Glomerular visceral epithelial cell (primary cell): Measurements from ENCODE around the gene FBXO22.
A peak's percentile ranks its signal among the peaks of the same experiment; 100 is the strongest.
"Not testable (repeated sequence)": the region's sequence is repeated elsewhere in the genome, so short reads cannot be mapped to it uniquely, and the experiment has no call there.

Experiments used
- DNase-seq: peaks from one replicate; pipeline ENCODE4 v3.0.0-alpha.2; 2016; ENCODE audit errors: extremely low spot score

The FBXO22 gene

GRCh38 chr15:75903331-75904239 lies at the start of gene FBXO22:
Gene FBXO22, plus strand, starts transcription at chr15:75903878. Its CDS starts 86 bp downstream, at chr15:75903964.
- peak; percentile 90 for DNase-seq

DNA sequence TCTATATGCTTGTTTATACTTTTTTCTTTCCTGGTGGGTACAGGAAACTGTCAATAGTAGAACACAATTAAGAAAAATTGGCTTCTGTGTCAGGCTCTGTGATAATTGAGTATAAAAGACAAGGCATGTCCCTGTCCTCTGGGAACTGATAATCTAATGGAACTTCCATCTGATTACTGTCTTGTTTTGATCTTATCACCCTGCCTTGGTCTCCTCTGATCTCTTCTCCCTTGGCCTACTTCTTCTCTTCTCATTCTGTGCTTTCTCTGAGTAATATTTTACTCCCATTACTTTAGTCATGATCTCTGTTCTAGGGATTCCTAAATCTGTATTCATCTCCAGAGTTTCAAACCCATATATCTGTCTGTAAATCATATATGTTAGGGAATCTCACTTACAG lies 45.8 kb upstream of the FBXO22 start:
- DNase-seq = no peak

DNA sequence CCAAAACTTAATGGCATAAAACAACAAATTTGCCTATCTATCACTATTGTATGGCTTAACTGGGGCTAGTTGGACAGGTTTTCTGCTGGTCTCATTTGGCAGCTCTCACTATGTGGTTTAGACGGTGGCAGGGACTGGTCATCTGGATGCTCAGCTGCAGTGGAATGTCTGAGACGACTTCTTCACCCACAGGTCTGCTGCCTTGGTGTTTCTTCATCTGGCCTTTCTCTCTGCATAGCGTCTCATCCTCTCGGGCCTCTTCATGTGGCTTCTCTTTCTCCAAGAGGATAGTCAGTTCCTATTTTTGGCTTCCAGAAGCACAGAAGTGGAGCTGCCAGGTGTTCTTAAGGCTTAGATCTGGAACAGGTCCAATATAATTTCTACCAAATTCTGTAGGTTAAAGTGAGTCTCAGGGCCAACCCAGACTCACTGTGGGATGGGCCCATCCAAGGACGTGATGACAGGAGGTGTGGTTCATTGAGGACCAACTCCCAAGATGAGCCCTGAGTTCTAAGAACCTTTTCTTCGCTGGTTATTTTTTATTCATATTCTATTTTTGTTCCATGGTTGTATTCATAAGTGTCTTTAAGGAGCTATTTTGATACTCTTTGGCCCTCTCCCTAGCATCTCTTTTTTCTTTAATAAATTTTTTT lies 41.8 kb upstream of the FBXO22 start:
- DNase-seq = no peak

- DNase-seq = no peak
These were observed 40.9 kb upstream of the FBXO22 start for GRCh38 chr15:75862796-75863195.

DNA sequence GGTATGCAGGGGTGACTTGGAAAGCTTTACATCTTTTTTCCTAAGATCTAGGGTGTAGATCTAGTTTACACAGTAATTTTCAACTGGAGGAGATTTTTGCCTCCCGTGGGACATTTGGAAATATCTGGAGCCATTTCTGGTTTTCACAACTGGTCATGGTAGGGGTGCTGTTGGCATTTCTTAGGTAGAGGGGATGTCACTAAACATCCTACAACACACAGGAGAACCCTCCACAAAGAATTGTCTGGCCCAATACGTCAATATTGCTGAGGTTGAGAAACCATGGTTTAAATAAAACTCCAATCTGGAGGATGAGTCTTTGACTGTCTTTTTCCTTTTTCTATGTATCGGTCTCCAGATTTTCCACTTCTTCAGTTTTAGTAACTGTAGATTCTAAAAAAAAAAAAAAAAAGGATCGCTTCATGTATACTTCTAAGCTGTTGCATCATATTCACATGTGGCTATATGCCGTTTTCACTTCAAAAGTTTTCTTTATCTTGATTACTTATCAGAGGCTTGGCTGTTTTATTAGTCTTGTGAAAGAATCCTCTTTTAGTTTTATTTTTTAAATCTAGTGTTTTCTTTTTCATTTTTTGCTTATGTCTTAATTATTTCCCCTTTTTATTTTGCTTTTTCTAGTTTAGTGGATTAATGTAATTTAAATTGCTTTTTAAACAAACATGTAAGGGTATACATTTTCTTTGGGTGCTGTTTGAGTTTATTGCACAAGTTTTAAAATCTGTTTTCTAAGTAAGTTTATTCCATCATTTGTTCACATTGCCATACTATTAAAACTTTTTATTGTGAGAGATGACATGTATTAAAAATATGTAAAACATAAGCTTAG lies 39.2 kb upstream of the FBXO22 start:
- DNase-seq = no peak

DNA sequence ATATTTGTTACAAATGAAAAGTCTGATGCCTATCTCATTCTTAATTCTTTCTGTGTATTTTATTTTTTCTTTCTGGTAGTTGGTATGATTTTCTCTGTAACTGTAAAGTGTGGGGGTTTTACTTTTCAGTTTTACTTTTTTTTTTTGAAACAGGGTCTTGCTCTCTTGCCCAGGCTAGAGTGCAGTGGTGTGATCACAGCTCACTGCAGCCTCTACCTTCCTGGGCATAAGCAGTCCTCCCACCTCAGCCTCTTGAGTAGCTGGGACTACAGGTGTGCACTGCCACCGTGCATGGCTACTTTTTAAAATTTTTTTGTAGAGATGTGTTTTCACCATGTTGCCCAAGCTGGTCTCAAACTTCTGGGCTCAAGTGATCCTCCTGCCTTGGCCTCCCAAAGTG lies 37.6 kb upstream of the FBXO22 start:
- DNase-seq = not testable (repeated sequence)

DNA sequence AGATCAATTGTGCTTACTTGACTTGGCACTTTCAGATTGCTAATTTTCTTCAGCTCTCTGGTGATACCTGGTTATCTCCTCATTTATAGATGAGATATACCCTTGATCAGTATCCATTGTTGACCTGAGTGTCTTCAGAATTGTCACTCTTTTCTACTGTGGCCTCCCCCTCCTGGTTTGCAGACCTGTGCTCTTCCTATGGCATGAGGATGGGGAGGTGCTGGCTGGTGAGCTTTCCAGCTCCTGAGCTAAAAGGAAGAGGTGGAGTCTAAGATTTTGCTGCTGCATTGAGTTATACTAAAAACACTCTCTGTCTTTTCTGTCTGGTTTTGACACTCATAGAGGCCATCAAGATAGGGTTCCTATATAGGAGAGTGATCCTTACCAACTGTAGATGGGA lies 36.8 kb upstream of the FBXO22 start:
- no peak for DNase-seq

- no peak for DNase-seq
These were observed 36.2 kb upstream of the FBXO22 start for GRCh38 chr15:75867449-75867848.

- DNase-seq = no peak
These were observed 35.7 kb upstream of the FBXO22 start for GRCh38 chr15:75868019-75868418.

DNA sequence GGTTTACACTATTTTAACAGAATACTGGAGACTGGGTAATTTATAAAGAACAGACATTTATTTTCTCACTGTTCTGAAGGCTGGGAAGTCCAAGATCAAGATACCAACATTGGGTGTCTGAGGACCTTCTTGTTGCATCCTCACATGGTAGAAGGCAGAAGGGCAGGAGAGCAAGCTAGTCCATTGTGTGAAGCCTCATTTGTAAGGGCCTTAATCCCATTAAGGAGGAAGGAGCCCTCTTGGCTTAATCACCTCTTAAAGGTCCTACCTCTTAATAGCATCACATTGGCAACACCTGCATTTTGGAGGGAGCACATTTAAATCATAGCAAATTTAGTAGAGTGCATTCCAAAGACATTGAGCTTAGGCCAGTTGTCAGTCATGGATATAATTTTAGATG lies 34.2 kb upstream of the FBXO22 start:
- DNase-seq = no peak

DNA sequence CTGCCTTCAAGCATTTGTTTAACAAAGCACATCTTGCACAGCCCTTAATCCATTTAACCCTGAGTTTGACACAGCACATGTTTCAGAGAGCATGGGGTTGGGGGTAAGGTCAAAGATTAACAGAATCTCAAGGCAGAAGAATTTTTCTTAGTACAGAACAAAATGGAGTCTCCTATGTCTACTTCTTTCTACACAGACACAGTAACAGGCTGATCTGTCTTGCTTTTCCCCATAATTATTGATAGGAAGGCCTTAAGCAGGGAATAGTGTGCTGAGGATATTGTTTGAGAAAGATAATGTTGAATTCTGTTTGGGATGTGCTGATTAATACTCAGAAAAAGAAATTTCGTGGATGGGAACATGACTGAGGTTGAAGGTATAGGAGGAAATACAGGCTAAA lies 32.1 kb upstream of the FBXO22 start:
- DNase-seq = not testable (repeated sequence)

- no peak for DNase-seq
These were observed 31.2 kb upstream of the FBXO22 start for GRCh38 chr15:75872403-75872990.

DNA sequence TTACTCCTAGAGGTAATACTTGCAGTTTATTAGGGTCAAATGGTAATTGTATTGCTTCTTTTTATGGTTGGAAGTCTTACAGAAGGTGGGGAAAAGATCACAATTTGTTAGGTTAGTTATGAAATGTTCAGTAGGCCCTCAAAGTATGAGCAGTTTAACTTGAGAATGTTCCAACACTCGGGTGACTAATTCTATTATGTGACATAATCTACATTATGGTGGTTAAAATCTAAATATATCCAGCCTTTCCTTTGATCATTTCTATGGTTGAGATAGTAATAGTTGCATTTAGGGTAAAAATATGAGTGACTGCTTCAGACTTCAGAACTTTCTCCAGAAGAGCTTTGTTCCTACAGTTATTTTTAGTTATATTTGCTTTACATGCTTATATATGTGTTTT lies 19.6 kb upstream of the FBXO22 start:
- DNase-seq = peak; percentile 2

DNA sequence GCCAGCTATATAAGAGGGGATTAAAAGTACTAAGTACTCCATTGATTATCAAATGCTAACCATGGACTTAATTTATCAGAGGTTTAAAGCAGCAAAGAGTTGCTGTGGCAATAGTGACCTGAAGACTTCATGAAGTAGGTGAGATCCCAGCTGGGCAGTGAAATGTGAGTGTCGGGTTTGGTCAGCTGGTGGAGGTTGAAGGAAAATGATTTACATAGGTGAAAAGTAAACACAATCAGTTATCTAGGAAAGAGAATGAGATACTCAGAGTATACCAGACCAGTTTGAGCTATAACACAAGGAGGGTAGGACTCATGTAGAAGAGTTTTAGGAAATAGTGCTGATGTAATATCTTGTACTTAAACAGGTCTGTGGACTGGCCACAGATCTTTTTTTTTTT lies 16.5 kb upstream of the FBXO22 start:
- DNase-seq = no peak

- DNase-seq = peak; percentile 64
These were observed 11.8 kb upstream of the FBXO22 start for GRCh38 chr15:75891895-75892294.

GRCh38 chr15:75895731-75896130 lies 7.9 kb upstream of the FBXO22 start:
- no peak for DNase-seq

DNA sequence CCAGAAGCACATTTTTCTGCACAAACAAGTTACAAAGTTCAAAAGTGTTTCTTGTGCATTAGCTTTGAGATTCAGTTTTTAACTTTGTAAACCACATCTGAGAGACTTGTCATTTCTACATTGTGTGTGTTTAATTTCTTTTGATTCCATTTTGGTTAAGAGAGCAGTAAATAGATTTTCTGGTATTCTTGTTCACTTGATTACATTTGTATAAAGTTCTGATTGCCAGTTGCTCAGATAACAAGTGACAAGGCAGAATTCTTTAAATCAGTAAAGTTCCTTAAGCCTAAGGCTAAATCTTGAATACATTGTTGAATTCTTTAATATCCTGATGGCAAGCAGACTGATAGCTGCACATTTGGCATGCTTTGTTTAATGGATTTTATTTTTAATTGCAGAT lies 3.1 kb upstream of the FBXO22 start:
- DNase-seq = no peak

GRCh38 chr15:75902129-75902557 lies 1.5 kb upstream of the FBXO22 start:
- DNase-seq = no peak

- no peak for DNase-seq
These were observed 1.6 kb downstream of the FBXO22 start for GRCh38 chr15:75905231-75905630.

GRCh38 chr15:75910355-75910754 lies 6.7 kb downstream of the FBXO22 start:
- not testable (repeated sequence) for DNase-seq

DNA sequence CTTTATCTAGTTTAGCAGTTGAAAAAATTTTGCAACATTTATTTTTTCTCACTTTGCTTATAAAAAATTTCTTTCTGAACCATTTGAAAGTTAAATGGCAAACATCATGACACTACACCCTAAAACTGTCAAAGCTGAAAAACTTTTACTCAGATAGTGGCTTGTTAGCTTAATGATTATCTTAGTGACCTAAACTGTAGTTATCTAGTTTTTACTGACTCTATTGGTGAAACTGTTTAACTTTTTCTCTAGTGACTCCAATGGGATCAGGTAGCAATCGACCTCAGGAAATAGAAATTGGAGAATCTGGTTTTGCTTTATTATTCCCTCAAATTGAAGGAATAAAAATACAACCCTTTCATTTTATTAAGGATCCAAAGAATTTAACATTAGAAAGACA lies 13.3 kb downstream of the FBXO22 start:
- DNase-seq = no peak

DNA sequence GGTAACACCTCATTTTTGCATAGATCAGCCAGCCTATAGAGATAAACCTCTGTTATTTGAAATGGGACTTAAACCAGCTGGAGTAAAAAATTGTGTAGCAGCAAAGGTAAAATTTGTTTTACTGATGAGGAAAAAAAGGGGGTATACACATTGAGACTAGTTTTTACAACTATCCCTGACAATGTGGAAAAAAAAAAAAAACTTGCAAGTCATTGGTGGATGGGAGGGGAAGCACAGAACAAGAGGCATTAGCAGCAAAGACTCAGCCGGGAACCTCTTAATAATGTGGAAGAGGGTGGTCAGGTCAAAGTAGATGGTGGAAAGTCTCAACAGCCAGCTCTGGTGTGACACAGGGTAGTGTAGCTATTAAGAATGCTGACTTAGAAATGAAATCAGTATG lies 14.5 kb downstream of the FBXO22 start:
- DNase-seq = no peak
